Right renal pelvis (tissue), 4 donors: ENCODE measurements around the gene TNNI2. TPM values are rescaled to one million over a fixed set of nuclear protein-coding genes. Genes with fewer than 3 reads are reported as not detected.

ENCODE experiments used
- DNase-seq, 4 donors: peaks; one replicate each; pipeline ENCODE4 v3.0.0-alpha.2; 2013; ENCODE audit warnings: low read depth in 4 of 4, low spot score in 3 of 4, missing footprints in 1 of 4
- polyA plus RNA-seq, 4 donors: library from polyadenylated mRNA; unstranded; fragments of 120-200 nt; gene quantifications; one replicate each; pipeline ENCODE4 v1.2.1, GENCODE V29; 2013; ENCODE audit not compliant: insufficient read length in 4 of 4

The TNNI2 gene
- polyA plus RNA-seq, 4 donors, result 0.30 to 0.77 (median 0.49) TPM

DNA sequence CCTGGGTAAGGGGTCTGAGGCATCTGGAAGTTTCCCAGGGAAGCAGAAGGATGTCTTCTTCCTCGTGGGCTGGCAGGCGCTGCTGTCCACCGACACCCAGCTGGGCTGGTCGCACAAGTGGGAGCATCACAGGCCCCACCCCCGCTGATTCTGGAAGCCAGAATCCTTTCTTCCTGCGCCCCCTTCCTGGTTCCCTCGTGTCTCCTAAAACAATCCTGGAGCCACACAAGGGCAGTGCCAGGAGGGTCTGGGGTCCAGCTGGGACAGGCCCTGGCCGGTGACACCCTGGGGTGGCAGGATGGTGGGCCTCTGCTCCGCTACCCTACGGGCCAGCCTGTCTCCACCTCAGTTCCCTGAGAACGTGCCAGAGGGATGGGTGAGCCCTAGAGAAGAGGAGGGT is 18.3 kb downstream of the TNNI2 start:
- DNase-seq, result no peak

- no peak for DNase-seq
Measured at GRCh38 chr11:1858154-1858553, 19.4 kb downstream of the TNNI2 start.

GRCh38 chr11:1858576-1858975 is 19.8 kb downstream of the TNNI2 start:
- DNase-seq, result no peak

- DNase-seq, result no peak
Measured at GRCh38 chr11:1859004-1859403, 20.2 kb downstream of the TNNI2 start.

DNA sequence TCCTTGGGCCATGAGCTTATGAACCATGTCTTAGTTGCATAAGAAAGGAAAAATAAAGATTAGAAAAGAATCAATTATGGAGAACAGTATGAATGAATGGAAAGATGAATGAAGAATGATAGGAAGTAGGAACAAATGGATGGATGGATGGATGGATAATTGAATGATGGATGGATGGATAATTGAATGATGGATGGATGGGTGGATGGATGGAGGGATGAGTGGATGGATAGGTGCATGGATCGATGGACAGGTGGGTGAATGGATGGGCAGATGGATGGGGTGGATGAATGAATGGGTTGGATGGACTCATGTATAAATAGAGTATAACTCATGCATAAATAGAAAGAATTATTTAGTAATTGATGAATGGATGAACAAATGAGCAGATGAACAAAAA is 21.3 kb downstream of the TNNI2 start:
- DNase-seq, result no peak

DNA sequence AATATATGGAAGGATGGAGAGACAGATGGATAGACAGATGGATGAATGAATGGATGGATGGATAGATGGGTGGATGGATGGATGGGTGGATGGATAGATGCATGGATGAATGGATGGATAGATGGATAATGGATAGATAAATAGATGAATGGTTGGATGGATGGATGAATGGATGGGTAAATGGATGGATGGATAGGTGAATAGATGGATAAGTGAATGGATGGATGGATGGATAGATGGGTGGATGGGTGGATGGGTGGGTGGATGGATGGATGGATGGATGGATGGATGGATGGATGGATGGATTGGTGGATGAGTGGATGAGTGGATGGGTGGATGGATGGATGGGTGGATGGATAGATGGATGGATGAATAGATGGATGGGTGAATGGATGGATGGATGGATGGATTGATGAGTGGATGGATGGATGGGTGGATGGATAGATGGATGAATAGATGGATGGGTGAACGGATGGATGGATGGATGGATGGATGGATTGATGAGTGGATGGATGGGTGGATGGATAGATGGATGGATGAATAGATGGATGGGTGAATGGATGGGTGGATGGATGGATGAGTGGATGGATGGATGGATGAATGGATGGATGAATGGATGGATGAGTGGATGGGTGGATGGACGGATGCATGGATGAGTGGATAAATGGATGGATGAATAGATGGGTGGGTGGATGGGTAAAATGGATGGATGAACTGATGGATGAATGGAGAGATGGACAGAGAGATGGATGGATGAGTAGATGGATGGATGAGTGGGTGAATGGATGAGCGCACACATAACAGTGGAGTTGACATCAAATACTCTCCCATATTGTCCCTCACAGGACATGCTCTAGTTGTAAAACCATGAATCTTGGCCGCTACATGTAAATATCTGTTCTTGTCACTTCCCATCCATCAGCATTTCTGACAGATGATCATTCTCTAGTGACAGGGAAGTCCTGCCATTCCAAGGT is 22.9 kb downstream of the TNNI2 start:
- no peak for DNase-seq

GRCh38 chr11:1862588-1863351 is 24.0 kb downstream of the TNNI2 start:
- DNase-seq, result no peak

GRCh38 chr11:1863352-1864216 is 24.8 kb downstream of the TNNI2 start:
- peak; percentile 45 to 67 (median 66) for DNase-seq

DNA sequence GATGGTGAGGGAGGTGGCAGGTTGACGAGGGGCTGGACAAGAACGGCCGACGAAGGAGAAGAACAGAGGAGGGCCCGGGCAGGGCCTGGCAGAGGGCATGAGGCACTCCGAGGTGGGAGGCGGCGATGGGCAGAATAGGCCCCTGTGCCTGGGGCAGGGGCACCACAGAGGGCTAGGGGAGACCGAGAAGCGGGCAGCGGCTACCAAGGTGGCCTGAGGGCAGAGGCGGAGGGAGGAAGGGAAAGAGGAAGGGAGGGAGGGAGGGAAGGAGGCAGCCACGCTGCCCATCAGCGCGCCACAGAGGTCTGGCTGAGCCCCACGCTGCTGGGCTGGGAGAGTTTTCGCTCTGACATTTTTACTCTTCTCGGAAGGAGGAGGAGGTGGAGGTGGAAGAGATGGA is 25.4 kb downstream of the TNNI2 start:
- DNase-seq, result no peak

DNA sequence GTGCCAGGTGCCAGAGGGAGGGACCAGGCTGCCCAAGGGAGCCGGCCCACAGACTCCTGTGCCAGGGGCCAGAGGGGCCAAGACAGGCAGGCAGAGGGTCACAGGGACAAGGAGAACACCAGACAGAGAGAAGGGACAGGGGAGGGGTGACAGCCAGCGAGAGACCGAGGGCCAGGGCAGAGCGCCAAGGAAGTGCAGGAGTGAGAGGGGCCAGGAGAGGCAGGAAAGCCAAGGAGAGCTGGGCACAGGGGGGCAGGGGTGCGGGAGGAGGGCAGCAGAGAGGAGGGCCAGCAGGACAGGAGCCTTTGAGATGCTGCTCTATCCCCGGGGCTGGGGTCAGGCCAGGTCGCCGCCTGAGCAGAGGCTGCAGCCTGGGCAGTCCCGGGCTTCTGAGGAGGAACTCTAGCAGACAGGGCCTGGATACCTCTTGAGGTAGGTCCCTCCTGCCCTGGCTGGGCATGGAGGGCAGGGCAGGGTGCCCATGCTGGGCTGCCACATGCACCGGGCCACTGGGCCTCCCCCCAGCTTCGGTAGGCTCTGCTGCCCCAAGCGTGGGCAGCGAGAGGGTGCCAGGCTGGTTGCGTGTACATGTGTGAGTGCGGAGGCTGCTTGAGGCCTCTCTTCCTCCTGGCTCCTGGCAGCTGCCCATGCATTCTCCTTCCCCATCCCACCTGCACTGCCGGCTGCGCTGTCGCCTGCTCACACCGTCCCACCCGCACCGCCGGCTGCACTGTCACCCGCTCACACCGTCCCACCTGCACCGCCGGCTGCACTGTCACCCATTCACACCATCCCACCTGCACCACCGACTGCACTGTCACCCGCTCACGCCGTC is 26.3 kb downstream of the TNNI2 start:
- no peak for DNase-seq

DNA sequence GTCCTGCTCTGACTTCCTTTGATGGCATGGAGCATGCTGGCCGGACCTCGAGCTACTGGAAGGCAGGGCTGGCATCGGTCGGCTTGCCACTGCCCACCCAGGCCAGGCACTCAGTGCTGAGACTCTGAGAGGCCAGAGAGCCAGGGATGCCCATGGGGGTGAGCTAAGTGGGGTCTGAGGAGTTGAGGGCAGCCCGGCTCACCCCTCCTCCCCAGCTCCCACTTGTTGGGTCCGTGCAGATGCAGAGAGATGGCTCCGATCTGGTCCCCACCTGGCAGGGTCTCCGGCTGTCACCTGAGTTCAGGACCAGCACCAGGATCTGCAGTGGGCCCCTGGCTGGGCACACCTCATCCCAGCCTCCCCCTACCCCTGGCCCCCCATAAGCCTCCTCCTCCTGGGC is 27.4 kb downstream of the TNNI2 start:
- DNase-seq, result no peak

DNA sequence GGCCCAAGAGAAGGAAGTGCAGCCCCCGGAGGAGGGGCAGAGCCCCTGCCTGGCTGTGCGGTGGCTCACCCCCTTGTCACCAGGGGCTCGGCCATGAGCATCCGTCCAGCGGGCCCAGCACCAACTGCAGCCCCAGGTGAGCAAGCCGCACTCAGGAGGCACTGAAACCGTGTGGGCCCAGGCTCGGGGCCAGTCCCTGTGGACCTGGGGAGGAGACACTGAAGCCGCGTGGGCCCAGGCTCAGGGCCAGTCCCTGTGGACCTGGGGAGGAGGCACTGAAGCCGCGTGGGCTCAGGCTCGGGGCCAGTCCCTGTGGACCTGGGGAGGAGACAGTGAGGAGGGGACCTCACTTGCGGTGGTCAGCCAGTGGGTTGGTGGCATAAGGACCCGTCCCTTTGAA is 28.0 kb downstream of the TNNI2 start:
- DNase-seq, result no peak

GRCh38 chr11:1867381-1867780 is 28.6 kb downstream of the TNNI2 start:
- no peak for DNase-seq

- DNase-seq, result no peak
Measured at GRCh38 chr11:1868056-1868635, 29.4 kb downstream of the TNNI2 start.

DNA sequence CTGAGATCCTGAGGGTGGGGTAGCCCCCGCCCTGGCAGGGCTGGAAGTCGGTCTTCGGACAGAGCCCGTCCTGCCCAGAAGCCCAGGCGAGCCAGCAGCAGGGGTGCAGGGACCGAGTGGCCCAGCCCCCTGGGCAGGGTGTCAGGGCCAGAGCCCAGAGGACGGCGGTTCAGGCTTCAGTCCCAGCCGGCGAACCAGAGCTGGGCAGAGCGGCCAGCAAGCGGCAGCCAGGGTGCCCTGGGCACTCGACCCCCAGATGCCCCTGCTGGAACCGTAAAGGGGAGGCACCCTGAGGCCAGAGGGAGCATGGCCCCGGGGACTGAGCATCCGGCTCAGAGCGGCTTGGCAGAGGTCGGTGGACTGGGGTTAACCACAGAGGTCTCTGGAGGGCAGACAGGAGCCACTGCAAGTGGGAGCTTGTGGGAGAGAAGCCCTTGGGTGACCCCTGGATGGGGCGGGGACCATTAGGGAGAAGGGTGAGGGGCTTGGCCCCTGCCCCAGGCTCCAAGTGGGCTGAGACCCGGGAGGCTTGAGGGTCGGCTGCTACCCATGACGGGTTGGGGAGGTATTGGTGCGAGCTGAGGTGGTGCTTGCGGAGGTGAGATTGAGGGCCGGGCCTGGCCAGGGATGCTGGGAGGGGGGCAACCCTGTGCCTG is 30.0 kb downstream of the TNNI2 start:
- no peak for DNase-seq

DNA sequence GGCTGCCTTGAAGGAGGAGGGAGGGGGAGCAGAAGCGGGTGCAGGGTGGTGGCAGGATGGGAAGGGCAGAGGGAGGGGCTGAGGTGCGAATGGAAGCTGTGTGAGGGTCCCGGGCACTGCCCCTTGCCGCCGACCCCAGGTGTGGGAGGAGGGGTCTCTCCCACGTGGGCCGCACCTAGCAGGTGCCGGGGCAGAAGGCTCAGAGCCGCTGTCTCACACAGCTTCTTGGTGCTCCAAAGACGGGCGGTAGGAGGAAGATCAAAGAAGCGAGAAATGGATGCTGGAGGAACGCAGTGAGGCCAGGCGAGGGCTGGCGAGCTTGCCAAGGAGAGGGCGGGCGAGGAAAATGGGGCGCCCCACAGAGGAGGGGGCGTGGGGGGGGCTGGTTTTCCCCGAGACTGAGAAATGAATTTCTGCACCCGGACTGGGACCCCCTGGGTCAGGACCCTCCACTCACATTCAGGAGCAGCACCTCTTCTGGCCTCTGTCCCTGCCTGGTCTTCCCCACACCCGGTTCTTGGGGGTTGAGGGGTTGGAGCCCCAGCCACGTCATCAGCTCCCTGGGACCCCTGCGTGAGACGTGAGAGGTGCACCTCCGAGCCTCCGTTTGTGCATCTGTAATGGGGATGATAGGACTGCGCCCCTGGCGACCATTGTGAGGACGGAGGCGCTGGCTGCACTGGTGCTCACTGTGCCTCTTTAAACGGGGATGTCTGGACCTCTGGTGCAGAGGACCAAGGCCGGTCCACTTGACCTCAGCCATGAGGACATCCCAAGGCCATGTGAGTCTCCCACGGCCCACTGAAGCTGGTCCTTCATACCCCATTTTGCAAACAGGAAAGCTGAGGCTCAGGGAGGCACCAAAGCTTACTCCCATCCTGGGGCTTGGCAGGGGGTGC is 30.9 kb downstream of the TNNI2 start:
- no peak for DNase-seq

- no peak for DNase-seq
Measured at GRCh38 chr11:1870326-1870696, 31.5 kb downstream of the TNNI2 start.
